ENCODE data around the gene FAM217A.
"Not testable (repeated sequence)": the region's sequence is repeated elsewhere in the genome, so short reads cannot be mapped to it uniquely, and the experiment has no call there.

FAM217A gene

GRCh38 chr6:4090043-4090442, 11.1 kb upstream of the FAM217A start:
- not testable (repeated sequence) for H3K4ac ChIP-seq (ENCODE audit: low read depth in 1 of 2, low read length in 2 of 2); H3K79me1 ChIP-seq (replicated peaks; ENCODE audit: low read length, poor library complexity, severe bottlenecking); H3K9me3 ChIP-seq (ENCODE audit: control insufficient read depth, low read length); H2AK5ac ChIP-seq (ENCODE audit: low read length, severe bottlenecking); H3K4me3 ChIP-seq (ENCODE audit: insufficient read depth in 1 of 2, low read depth in 1 of 2, low read length in 2 of 2); H3K27me3 ChIP-seq (ENCODE audit: control insufficient read depth in 1 of 2, insufficient read depth in 1 of 2, low read length in 2 of 2); DNase-seq; H4K91ac ChIP-seq (ENCODE audit: low read length); H3K18ac ChIP-seq (ENCODE audit: low read depth in 1 of 2, low read length in 2 of 2); H3K36me3 ChIP-seq (ENCODE audit: control insufficient read depth in 1 of 2, insufficient read depth in 2 of 2, low read depth in 1 of 2, low read length in 2 of 2); H2BK120ac ChIP-seq (ENCODE audit: low read depth, low read length); H3K4me1 ChIP-seq (ENCODE audit: control insufficient read depth, insufficient read depth, low read depth, low read length); H3K4me2 ChIP-seq (ENCODE audit: low read length, poor library complexity, severe bottlenecking); H2BK12ac ChIP-seq (ENCODE audit: low read length in 2 of 2); H2BK15ac ChIP-seq (ENCODE audit: low read depth, poor library complexity, severe bottlenecking); H2BK5ac ChIP-seq (ENCODE audit: low read depth, low read length, poor library complexity, severe bottlenecking); H3K9ac ChIP-seq (ENCODE audit: low read length); H3K27ac ChIP-seq (ENCODE audit: low read length, poor library complexity, severe bottlenecking); H4K8ac ChIP-seq (ENCODE audit: low read length); H3K14ac ChIP-seq (ENCODE audit: low read length in 2 of 2); H2AFZ ChIP-seq (ENCODE audit: low read depth, low read length); H3K23ac ChIP-seq (ENCODE audit: low read length in 2 of 2)
- 96% methylated on average over 23 of the region's 26 CpGs for WGBS

GRCh38 chr6:4088704-4089103, 9.8 kb upstream of the FAM217A start:
- Histone ChIP-seq H3K9ac (ENCODE audit: low read length) (no peak overlapping the region), H3K14ac (ENCODE audit: low read length in 2 of 2) (no peak overlapping the region), H3K4me3 (ENCODE audit: insufficient read depth in 1 of 2, low read depth in 1 of 2, low read length in 2 of 2) (no peak overlapping the region), H2AFZ (ENCODE audit: low read depth, low read length) (no peak overlapping the region), H2AK5ac (ENCODE audit: low read length, severe bottlenecking) (no peak overlapping the region), H4K8ac (ENCODE audit: low read length) (no peak overlapping the region), H2BK15ac (ENCODE audit: low read depth, poor library complexity, severe bottlenecking) (no peak overlapping the region), H3K4ac (ENCODE audit: low read depth in 1 of 2, low read length in 2 of 2) (no peak overlapping the region), H3K23ac (ENCODE audit: low read length in 2 of 2) (no peak overlapping the region), H3K27ac (ENCODE audit: low read length, poor library complexity, severe bottlenecking) (no peak overlapping the region), H3K9me3 (ENCODE audit: control insufficient read depth, low read length) (no peaks in the 10 kb centered on the region), H3K4me2 (ENCODE audit: low read length, poor library complexity, severe bottlenecking) (no peak overlapping the region), H3K18ac (ENCODE audit: low read depth in 1 of 2, low read length in 2 of 2) (no peak overlapping the region), H2BK5ac (ENCODE audit: low read depth, low read length, poor library complexity, severe bottlenecking) (no peak overlapping the region), H3K27me3 (ENCODE audit: control insufficient read depth in 1 of 2, insufficient read depth in 1 of 2, low read length in 2 of 2) (no peaks in the 10 kb centered on the region), H2BK12ac (ENCODE audit: low read length in 2 of 2) (no peak overlapping the region), H3K4me1 (ENCODE audit: control insufficient read depth, insufficient read depth, low read depth, low read length) (peaks cover 1% of the 10 kb centered on the region), H4K91ac (ENCODE audit: low read length) (no peak overlapping the region), H3K79me1 (replicated peaks; ENCODE audit: low read length, poor library complexity, severe bottlenecking) (no peaks in the 10 kb centered on the region), H2BK120ac (ENCODE audit: low read depth, low read length) (no peak overlapping the region), H3K36me3 (ENCODE audit: control insufficient read depth in 1 of 2, insufficient read depth in 2 of 2, low read depth in 1 of 2, low read length in 2 of 2) (no peaks in the 10 kb centered on the region)
- DNase-seq, result no peak
- WGBS, result 97% methylated on average over 7 of the region's 7 CpGs

- Histone ChIP-seq H3K27ac (ENCODE audit: low read length, poor library complexity, severe bottlenecking) (no peak overlapping the region), H3K23ac (ENCODE audit: low read length in 2 of 2) (no peak overlapping the region)
- WGBS, result no CpG with 5 or more reads among the region's 1 CpG
Observed at GRCh38 chr6:4085332-4085700, 6.4 kb upstream of the FAM217A start.

GRCh38 chr6:4084444-4085331, 5.8 kb upstream of the FAM217A start:
- no peak overlapping the region for H3K4ac ChIP-seq (ENCODE audit: low read depth in 1 of 2, low read length in 2 of 2)
- H2AK5ac ChIP-seq (ENCODE audit: low read length, severe bottlenecking), result no peak overlapping the region
- no peaks in the 10 kb centered on the region for H3K79me1 ChIP-seq (replicated peaks; ENCODE audit: low read length, poor library complexity, severe bottlenecking)
- H3K14ac ChIP-seq (ENCODE audit: low read length in 2 of 2), result no peak overlapping the region
- H2BK15ac ChIP-seq (ENCODE audit: low read depth, poor library complexity, severe bottlenecking), result no peak overlapping the region
- H3K27me3 ChIP-seq (ENCODE audit: control insufficient read depth in 1 of 2, insufficient read depth in 1 of 2, low read length in 2 of 2), result no peaks in the 10 kb centered on the region
- H2BK5ac ChIP-seq (ENCODE audit: low read depth, low read length, poor library complexity, severe bottlenecking), result no peak overlapping the region
- no peak overlapping the region for H2BK120ac ChIP-seq (ENCODE audit: low read depth, low read length)
- H3K18ac ChIP-seq (ENCODE audit: low read depth in 1 of 2, low read length in 2 of 2), result no peak overlapping the region
- no peak overlapping the region for H3K23ac ChIP-seq (ENCODE audit: low read length in 2 of 2)
- H3K4me2 ChIP-seq (ENCODE audit: low read length, poor library complexity, severe bottlenecking), result peak overlapping the region; percentile 49
- no peak overlapping the region for H3K4me3 ChIP-seq (ENCODE audit: insufficient read depth in 1 of 2, low read depth in 1 of 2, low read length in 2 of 2)
- peak overlapping the region; percentile 7 for H3K27ac ChIP-seq (ENCODE audit: low read length, poor library complexity, severe bottlenecking)
- H3K4me1 ChIP-seq (ENCODE audit: control insufficient read depth, insufficient read depth, low read depth, low read length), result peaks cover 1% of the 10 kb centered on the region
- no peak overlapping the region for H4K8ac ChIP-seq (ENCODE audit: low read length)
- H3K9me3 ChIP-seq (ENCODE audit: control insufficient read depth, low read length), result no peaks in the 10 kb centered on the region
- H4K91ac ChIP-seq (ENCODE audit: low read length), result no peak overlapping the region
- H2BK12ac ChIP-seq (ENCODE audit: low read length in 2 of 2), result no peak overlapping the region
- H2AFZ ChIP-seq (ENCODE audit: low read depth, low read length), result no peak overlapping the region
- 92% methylated on average over 6 of the region's 9 CpGs for WGBS
- no peaks in the 10 kb centered on the region for H3K36me3 ChIP-seq (ENCODE audit: control insufficient read depth in 1 of 2, insufficient read depth in 2 of 2, low read depth in 1 of 2, low read length in 2 of 2)
- no peak for DNase-seq
- no peak overlapping the region for H3K9ac ChIP-seq (ENCODE audit: low read length)

More at GRCh38 chr6:4085332-4085700, 6.4 kb upstream of the FAM217A start:
- Histone ChIP-seq H3K36me3 (ENCODE audit: control insufficient read depth in 1 of 2, insufficient read depth in 2 of 2, low read depth in 1 of 2, low read length in 2 of 2) (no peaks in the 10 kb centered on the region), H3K27me3 (ENCODE audit: control insufficient read depth in 1 of 2, insufficient read depth in 1 of 2, low read length in 2 of 2) (no peaks in the 10 kb centered on the region), H3K18ac (ENCODE audit: low read depth in 1 of 2, low read length in 2 of 2) (no peak overlapping the region), H2AK5ac (ENCODE audit: low read length, severe bottlenecking) (no peak overlapping the region), H3K4me2 (ENCODE audit: low read length, poor library complexity, severe bottlenecking) (no peak overlapping the region), H2AFZ (ENCODE audit: low read depth, low read length) (no peak overlapping the region), H3K9ac (ENCODE audit: low read length) (no peak overlapping the region), H3K79me1 (replicated peaks; ENCODE audit: low read length, poor library complexity, severe bottlenecking) (no peaks in the 10 kb centered on the region), H4K8ac (ENCODE audit: low read length) (no peak overlapping the region), H3K14ac (ENCODE audit: low read length in 2 of 2) (no peak overlapping the region), H3K4me3 (ENCODE audit: insufficient read depth in 1 of 2, low read depth in 1 of 2, low read length in 2 of 2) (no peak overlapping the region), H2BK15ac (ENCODE audit: low read depth, poor library complexity, severe bottlenecking) (no peak overlapping the region), H2BK12ac (ENCODE audit: low read length in 2 of 2) (no peak overlapping the region), H2BK120ac (ENCODE audit: low read depth, low read length) (no peak overlapping the region), H2BK5ac (ENCODE audit: low read depth, low read length, poor library complexity, severe bottlenecking) (no peak overlapping the region), H3K4me1 (ENCODE audit: control insufficient read depth, insufficient read depth, low read depth, low read length) (peaks cover 1% of the 10 kb centered on the region), H3K4ac (ENCODE audit: low read depth in 1 of 2, low read length in 2 of 2) (no peak overlapping the region), H3K9me3 (ENCODE audit: control insufficient read depth, low read length) (no peaks in the 10 kb centered on the region), H4K91ac (ENCODE audit: low read length) (no peak overlapping the region)
- DNase-seq, result no peak
